Measurements from ENCODE around the gene PKNOX2. TPM values are rescaled to one million over a fixed set of nuclear protein-coding genes. Genes with fewer than 3 reads are reported as not detected.

PKNOX2 gene
- polyA plus RNA-seq, 2 of the 4 experiments (the other 2 are of a cell fraction), result not detected

DNA sequence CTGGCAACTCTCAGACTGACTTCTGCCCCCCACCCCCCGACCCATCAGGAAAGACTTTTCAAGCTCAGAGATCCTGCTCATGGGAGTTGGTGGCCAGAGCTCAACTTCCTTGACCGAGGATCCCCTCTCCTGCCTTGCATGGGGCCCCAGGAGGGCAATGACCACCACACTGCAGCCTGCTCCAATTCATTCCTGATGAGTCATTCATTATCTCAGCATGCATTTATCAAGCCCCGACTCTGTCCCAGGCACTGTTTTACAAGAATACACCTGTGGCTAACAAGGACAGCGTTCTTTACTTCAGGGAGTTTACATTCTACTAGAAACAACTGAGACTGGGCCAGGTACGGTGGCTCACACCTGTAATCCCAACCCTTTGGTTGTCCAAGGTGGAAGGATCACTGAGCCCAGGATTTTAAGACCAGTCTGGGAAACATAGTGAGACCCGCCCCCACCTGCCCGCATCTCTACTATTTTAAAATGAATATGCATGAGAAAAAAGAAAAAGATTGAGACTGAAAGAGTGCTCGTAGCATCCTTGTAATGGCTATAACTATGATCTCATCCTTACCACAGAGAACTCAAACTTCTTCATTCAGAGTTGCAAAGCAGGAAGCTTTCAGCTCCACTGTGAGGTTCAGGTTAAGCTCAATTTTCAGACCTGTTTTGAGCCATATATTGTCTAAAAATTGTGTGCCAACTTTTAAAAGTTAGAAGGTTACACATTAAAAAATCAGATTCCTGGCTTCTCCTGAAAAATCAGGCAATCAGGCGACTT, 271.1 kb downstream of the PKNOX2 start:
- no peak for TF ChIP-seq NPAS2 (CRISPR knock-in tag; IDR thresholded peaks at IDR 0.05; ENCODE audit: borderline replicate concordance)
- TF ChIP-seq, protein P1, sequence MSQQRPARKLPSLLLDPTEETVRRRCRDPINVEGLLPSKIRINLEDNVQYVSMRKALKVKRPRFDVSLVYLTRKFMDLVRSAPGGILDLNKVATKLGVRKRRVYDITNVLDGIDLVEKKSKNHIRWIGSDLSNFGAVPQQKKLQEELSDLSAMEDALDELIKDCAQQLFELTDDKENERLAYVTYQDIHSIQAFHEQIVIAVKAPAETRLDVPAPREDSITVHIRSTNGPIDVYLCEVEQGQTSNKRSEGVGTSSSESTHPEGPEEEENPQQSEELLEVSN (IDR thresholded peaks at IDR 0.05; ENCODE audit: borderline replicate concordance, low read depth), result no peak
- no peak for TF ChIP-seq EHF (CRISPR knock-in tag; IDR thresholded peaks at IDR 0.05)
- TF ChIP-seq MAZ (IDR thresholded peaks at IDR 0.05; ENCODE audit: borderline replicate concordance, low read depth, low read length), result no peak
- no peak for TF ChIP-seq HOXB13 (CRISPR knock-in tag; IDR thresholded peaks at IDR 0.05; ENCODE audit: low read depth)
- DNase-seq (ENCODE audit: low read depth in 1 of 2, low spot score in 1 of 2) (no peak), ATAC-seq (no peak), FAIRE-seq (no peak)
- no peak overlapping the region for H3K27ac ChIP-seq
- no peak overlapping the region for H3K4me3 ChIP-seq
- H3K9me3 ChIP-seq, result no peaks in the 10 kb centered on the region
- ChIA-PET POLR2A (no interaction called here), CTCF (interaction anchor here (0.6 to 1.1 kb wide), 4 partner anchors 8 to 707 kb away, joined by 3 to 4 read pairs (median 3); no protein-coding TSS in a partner anchor)
- 33% methylated on average over 7 of the region's 9 CpGs for WGBS (ENCODE audit: missing lambda C conversion rate)
- H3K4me2 ChIP-seq, result no peak overlapping the region
- H3K4me1 ChIP-seq, result no peaks in the 10 kb centered on the region

DNA sequence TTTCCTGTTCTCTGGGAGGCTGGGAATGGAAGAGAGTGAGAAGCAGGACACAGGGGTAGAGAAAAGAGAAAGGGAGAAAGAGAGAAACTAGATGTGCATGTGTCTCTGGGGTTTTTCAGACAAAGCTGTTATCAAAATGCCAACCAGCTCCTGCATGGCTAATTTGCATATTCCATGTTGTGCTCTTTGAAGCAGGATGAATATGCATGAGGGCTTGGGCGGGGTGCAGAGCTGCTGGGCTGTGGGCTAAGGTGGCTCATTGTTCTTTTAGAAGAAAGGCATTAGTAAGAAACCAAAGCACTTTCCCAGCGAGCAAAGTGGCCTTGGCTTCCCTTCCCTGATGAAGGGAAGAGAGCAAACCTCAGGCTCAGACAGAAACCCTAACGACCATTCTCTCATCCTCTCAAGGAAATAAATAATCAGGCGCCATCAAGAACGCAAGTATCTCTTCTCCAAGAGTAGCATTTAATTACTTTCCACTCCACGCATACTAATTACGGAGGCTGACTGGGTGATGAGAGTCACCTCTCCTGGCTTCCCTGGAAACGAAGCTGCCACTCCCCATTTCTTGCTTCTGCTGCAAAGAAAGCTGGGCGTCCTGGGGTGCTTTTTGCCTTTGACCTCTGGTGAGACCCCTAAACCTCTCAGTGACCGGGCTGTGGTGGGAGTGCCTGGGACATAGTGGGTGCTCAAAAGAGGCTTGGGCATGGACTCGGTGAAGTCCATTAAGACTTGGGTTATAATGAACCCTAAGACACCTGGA, 277.3 kb downstream of the PKNOX2 start:
- CTCF ChIA-PET, result no interaction called here
- H3K4me2 ChIP-seq, result no peak overlapping the region
- no peak overlapping the region for H3K4me3 ChIP-seq
- FAIRE-seq (no peak), DNase-seq (ENCODE audit: low read depth in 1 of 2, low spot score in 1 of 2) (no peak), ATAC-seq (no peak)
- WGBS (ENCODE audit: missing lambda C conversion rate), result 7% methylated on average over 11 of the region's 11 CpGs
- no peak overlapping the region for H3K27ac ChIP-seq
- TF ChIP-seq JUNB (IDR thresholded peaks at IDR 0.05) (no peak), RCOR1 (IDR thresholded peaks at IDR 0.05; ENCODE audit: low read depth, low read length) (no peak), SREBF2 (IDR thresholded peaks at IDR 0.05) (no peak), FOSB (CRISPR knock-in tag; IDR thresholded peaks at IDR 0.05) (no peak), FOSL2 (IDR thresholded peaks at IDR 0.05) (no peak), FOSL2 (CRISPR knock-in tag; IDR thresholded peaks at IDR 0.05) (no peak), KDM1A (IDR thresholded peaks at IDR 0.05; ENCODE audit: low read depth) (no peak), KDM5A (IDR thresholded peaks at IDR 0.05) (no peak)
- TF ChIP-seq, protein P2, sequence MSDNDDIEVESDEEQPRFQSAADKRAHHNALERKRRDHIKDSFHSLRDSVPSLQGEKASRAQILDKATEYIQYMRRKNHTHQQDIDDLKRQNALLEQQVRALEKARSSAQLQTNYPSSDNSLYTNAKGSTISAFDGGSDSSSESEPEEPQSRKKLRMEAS (IDR thresholded peaks at IDR 0.05), result no peak
- no peaks in the 10 kb centered on the region for H3K4me1 ChIP-seq
- POLR2A ChIA-PET, result no interaction called here
- no peaks in the 10 kb centered on the region for H3K9me3 ChIP-seq

DNA sequence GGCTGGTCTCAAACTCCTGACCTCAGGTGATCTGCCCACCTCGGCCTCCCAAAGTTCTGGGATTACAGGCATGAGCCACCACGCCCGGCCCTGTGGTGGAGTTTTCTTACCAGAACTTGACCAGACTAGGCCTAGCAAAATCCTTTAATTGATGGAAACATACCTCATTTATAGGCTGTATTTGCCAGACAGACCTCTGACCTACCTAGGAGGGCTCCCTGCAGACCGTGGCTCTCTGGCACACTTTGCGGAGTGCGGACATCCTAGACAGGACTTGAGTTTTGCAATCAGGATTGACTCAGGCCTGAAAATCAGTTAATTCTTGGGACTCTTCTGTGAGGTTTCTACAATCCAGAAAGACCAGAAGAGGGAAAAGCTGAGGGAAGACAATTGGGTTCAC, 278.4 kb downstream of the PKNOX2 start:
- FAIRE-seq, result no peak
- 86% methylated on average over 5 of the region's 6 CpGs for WGBS (ENCODE audit: missing lambda C conversion rate)
- CTCF ChIA-PET, result no interaction called here

DNA sequence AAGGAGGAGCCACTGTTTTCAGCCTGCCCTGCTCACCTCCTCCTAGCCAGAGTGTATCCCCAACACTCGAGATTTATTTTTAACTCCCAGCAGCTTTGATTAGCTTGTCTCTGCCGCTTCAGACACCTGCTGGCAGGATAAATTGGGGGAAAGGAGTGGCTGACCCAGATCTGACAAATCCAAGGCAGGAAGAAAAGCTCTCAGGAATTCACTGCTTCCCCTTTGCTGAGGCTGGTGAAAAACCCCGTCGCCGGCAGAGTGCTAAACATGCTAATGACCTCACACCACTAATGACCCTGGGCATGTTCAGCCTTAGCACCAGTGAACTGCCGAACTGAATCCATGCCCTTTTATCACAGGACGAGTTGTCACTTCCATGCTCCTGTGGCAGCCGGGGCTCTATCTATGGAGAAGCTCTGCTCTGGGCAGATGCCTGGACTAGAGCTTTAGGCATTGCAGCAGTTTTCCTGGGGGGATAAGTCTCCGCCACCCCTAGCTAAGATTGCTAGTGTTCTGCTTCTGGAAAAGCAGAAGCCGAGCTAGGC, 279.3 kb downstream of the PKNOX2 start:
- POLR2A ChIA-PET, result no interaction called here

More for the DNA sequence above, 278.4 kb downstream of the PKNOX2 start:
- DNase-seq (ENCODE audit: low read depth in 1 of 2, low spot score in 1 of 2) (no peak), ATAC-seq (no peak)
- no peak overlapping the region for H3K4me3 ChIP-seq
- no peaks in the 10 kb centered on the region for H3K4me1 ChIP-seq
- H3K27ac ChIP-seq, result no peak overlapping the region
- POLR2A ChIA-PET, result no interaction called here
- no peaks in the 10 kb centered on the region for H3K9me3 ChIP-seq
- TF ChIP-seq POLR2A (IDR thresholded peaks at IDR 0.05; ENCODE audit: low read length) (no peak), SREBF2 (IDR thresholded peaks at IDR 0.05) (no peak), FOSL2 (IDR thresholded peaks at IDR 0.05) (no peak), FOSL2 (CRISPR knock-in tag; IDR thresholded peaks at IDR 0.05) (no peak), RFX5 (IDR thresholded peaks at IDR 0.05) (no peak), NR3C1 (IDR thresholded peaks at IDR 0.05) (no peak)
- no peak overlapping the region for H3K4me2 ChIP-seq

More for the DNA sequence above, 279.3 kb downstream of the PKNOX2 start:
- Histone ChIP-seq H3K4me2 (no peak overlapping the region), H3K4me3 (no peak overlapping the region), H3K27ac (no peak overlapping the region), H3K4me1 (no peaks in the 10 kb centered on the region), H3K9me3 (no peaks in the 10 kb centered on the region)
- DNase-seq (ENCODE audit: low read depth in 1 of 2, low spot score in 1 of 2), result no peak
- ATAC-seq, result no peak
- CTCF ChIA-PET, result no interaction called here
- WGBS (ENCODE audit: missing lambda C conversion rate), result 63% methylated on average over 10 of the region's 10 CpGs
- TF ChIP-seq CBX2 (IDR thresholded peaks at IDR 0.05; ENCODE audit: borderline replicate concordance, low read depth) (no peak), CEBPB (IDR thresholded peaks at IDR 0.05) (no peak), EP300 (IDR thresholded peaks at IDR 0.05) (no peak), HOXB13 (CRISPR knock-in tag; IDR thresholded peaks at IDR 0.05; ENCODE audit: low read depth) (no peak), RARB (CRISPR knock-in tag; IDR thresholded peaks at IDR 0.05) (no peak), TP53 (CRISPR knock-in tag; IDR thresholded peaks at IDR 0.05) (no peak), SMC3 (IDR thresholded peaks at IDR 0.05) (no peak), JUNB (IDR thresholded peaks at IDR 0.05) (no peak), POLR2AphosphoS2 (conservative IDR thresholded peaks at IDR 0.05; ENCODE audit: low read length) (no peak), MAFK (IDR thresholded peaks at IDR 0.05; ENCODE audit: partially characterized antibody) (no peak), ZNF302 (CRISPR knock-in tag; IDR thresholded peaks at IDR 0.05) (no peak), EHMT2 (IDR thresholded peaks at IDR 0.05; ENCODE audit: low read depth) (no peak), PHF8 (IDR thresholded peaks at IDR 0.05; ENCODE audit: borderline replicate concordance, low read depth) (no peak), FOSB (CRISPR knock-in tag; IDR thresholded peaks at IDR 0.05) (no peak), JUN (IDR thresholded peaks at IDR 0.05) (no peak), EHF (CRISPR knock-in tag; IDR thresholded peaks at IDR 0.05) (no peak), SREBF2 (IDR thresholded peaks at IDR 0.05) (no peak)
- TF ChIP-seq, protein P2 (IDR thresholded peaks at IDR 0.05), result no peak
- TF ChIP-seq, protein P3, sequence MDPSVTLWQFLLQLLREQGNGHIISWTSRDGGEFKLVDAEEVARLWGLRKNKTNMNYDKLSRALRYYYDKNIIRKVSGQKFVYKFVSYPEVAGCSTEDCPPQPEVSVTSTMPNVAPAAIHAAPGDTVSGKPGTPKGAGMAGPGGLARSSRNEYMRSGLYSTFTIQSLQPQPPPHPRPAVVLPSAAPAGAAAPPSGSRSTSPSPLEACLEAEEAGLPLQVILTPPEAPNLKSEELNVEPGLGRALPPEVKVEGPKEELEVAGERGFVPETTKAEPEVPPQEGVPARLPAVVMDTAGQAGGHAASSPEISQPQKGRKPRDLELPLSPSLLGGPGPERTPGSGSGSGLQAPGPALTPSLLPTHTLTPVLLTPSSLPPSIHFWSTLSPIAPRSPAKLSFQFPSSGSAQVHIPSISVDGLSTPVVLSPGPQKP (IDR thresholded peaks at IDR 0.05; ENCODE audit: low read depth, low read length), result no peak
- FAIRE-seq, result no peak

Measured in A549 (cell line).